AG04449 (cell line): ENCODE data around the gene TTC24.

Source experiments
- CTCF ChIA-PET: fragments of 350-600 bp; formaldehyde crosslinking; extraction: SDS; loops from one replicate; lab custom pipeline; 2021; ENCODE audit warnings: antibody characterized with exemption; lab: Yijun Ruan, JAX
- POLR2A ChIA-PET: fragments of 400-600, 350-600 bp; formaldehyde crosslinking; extraction: SDS; loops from one replicate; lab custom pipeline; 2020; ENCODE audit warnings: antibody characterized with exemption, inconsistent platforms; lab: Yijun Ruan, JAX
- DNase-seq: peaks from one replicate; pipeline ENCODE4 v3.0.0-alpha.2; 2010; ENCODE audit warnings: low read depth, low spot score
- H3K4me3 ChIP-seq: 2 replicates; pipeline ENCODE4 v1.5.1; 2011; ENCODE audit warnings: low read depth, mild to moderate bottlenecking, control low read depth, low read length
- CTCF ChIP-seq: IDR thresholded peaks from one replicate; pipeline ENCODE4 v1.5.1; 2011; ENCODE audit warnings: mild to moderate bottlenecking, moderate library complexity, low read length, control low read depth, inconsistent platforms; ENCODE audit not compliant: insufficient read depth; ENCODE audit errors: missing control alignments

TTC24 gene

GRCh38 chr1:156595016-156595415 is 15.5 kb downstream of the TTC24 start:
- no peak overlapping the region for H3K4me3 ChIP-seq
- TF ChIP-seq CTCF, result no peak
- POLR2A ChIA-PET, result no interaction called here
- no peak for DNase-seq
- CTCF ChIA-PET, result interaction anchor here (1.1 to 4.5 kb wide), 8 partner anchors 9 to 32 kb away, joined by 3 to 51 read pairs (median 6); partner anchors contain the start of gene GPATCH4

- TF ChIP-seq CTCF, result no peak
- DNase-seq, result no peak
- ChIA-PET CTCF (interaction anchor here (0.6 to 1.5 kb wide), 5 partner anchors 12 to 206 kb away, joined by 3 to 6 read pairs (median 5); no protein-coding TSS in a partner anchor), POLR2A (no interaction called here)
- H3K4me3 ChIP-seq, result no peak overlapping the region
Observed at GRCh38 chr1:156596426-156596825, 16.9 kb downstream of the TTC24 start.

- ChIA-PET POLR2A (interaction anchor here (0.7 kb wide), 1 partner anchor 95 kb away, joined by 4 read pairs; no protein-coding TSS in a partner anchor), CTCF (interaction anchor here (1.0 to 6.4 kb wide), 6 partner anchors 10 to 212 kb away, joined by 3 to 25 read pairs (median 6); no protein-coding TSS in a partner anchor)
- no peak overlapping the region for H3K4me3 ChIP-seq
- no peak for TF ChIP-seq CTCF
- no peak for DNase-seq
Observed at GRCh38 chr1:156598125-156598524, 18.6 kb downstream of the TTC24 start.

GRCh38 chr1:156598731-156599432 is 19.4 kb downstream of the TTC24 start:
- POLR2A ChIA-PET, result no interaction called here
- no peak for TF ChIP-seq CTCF
- H3K4me3 ChIP-seq, result no peak overlapping the region
- CTCF ChIA-PET, result interaction anchor here (0.7 to 6.4 kb wide), 8 partner anchors 10 to 213 kb away, joined by 3 to 25 read pairs (median 4); no protein-coding TSS in a partner anchor
- no peak for DNase-seq

- POLR2A ChIA-PET, result interaction anchor here (1.2 kb wide), 1 partner anchor 8 kb away, joined by 6 read pairs; the partner anchor contains the start of gene NAXE
- H3K4me3 ChIP-seq, result no peak overlapping the region
- DNase-seq, result no peak
- CTCF ChIA-PET, result interaction anchor here (0.7 to 6.4 kb wide), 9 partner anchors 9 to 154 kb away, joined by 3 to 25 read pairs (median 3); no protein-coding TSS in a partner anchor
- no peak for TF ChIP-seq CTCF
Observed at GRCh38 chr1:156599811-156600210, 20.3 kb downstream of the TTC24 start.

- ChIA-PET POLR2A (interaction anchor here (1.2 kb wide), 1 partner anchor 9 kb away, joined by 6 read pairs; the partner anchor contains the start of gene NAXE), CTCF (interaction anchor here (0.6 to 6.4 kb wide), 11 partner anchors 8 to 215 kb away, joined by 3 to 51 read pairs (median 3); partner anchors contain the start of gene NAXE)
- peak overlapping the region; percentile 89 for H3K4me3 ChIP-seq
- DNase-seq, result no peak
- TF ChIP-seq CTCF, result no peak
Observed at GRCh38 chr1:156600733-156601121, 21.2 kb downstream of the TTC24 start.
